K562 (cell line): Measurements from ENCODE around the gene GLMP. TPM values are rescaled to one million over a fixed set of nuclear protein-coding genes. Genes with fewer than 3 reads are reported as not detected.
A peak's percentile ranks its signal among the peaks of the same experiment; 100 is the strongest.

Source experiments
- ATAC-seq: fragments of 200-7000 bp; cut with Tn5 transposase; 3 replicates; pipeline ENCODE4 v1.9.1; 2020; ENCODE audit warnings: moderate library complexity
- BruUV-seq: library from RNA; stranded (reverse); fragments of 400-500 nt; replicated peaks from 2 replicates; lab custom pipeline; 2021; lab: Mats Ljungman, UMichigan
- CTCF ChIA-PET: fragments of 300-600 bp; formaldehyde crosslinking; extraction: SDS; loops from one replicate; lab custom pipeline; 2021; ENCODE audit warnings: low intra/inter-chr PET ratio; lab: Yijun Ruan, JAX
- POLR2A ChIA-PET: fragments of 300-600, 350-650 bp; sonication (Branson Sonifier 250); formaldehyde crosslinking; extraction: SDS; loops from one replicate; lab custom pipeline; 2021; ENCODE audit warnings: antibody characterized with exemption, inconsistent platforms; lab: Yijun Ruan, JAX
- DNase-seq, 4 experiments: peaks; one replicate each; pipeline versions ENCODE4 v3.0.0 to v3.0.0-alpha.2; 2011 to 2018; ENCODE audit warnings: low spot score in 3 of 4, mixed read lengths in 3 of 4; ENCODE audit errors: extremely low read depth in 1 of 4
- FAIRE-seq: peaks from 2 replicates; lab custom pipeline; 2011; peaks lifted over from hg19 to GRCh38; lab: Jason Lieb, UNC
- H2AFZ ChIP-seq: 2 replicates; pipeline ENCODE4 v1.6.0; 2011; ENCODE audit warnings: low read depth, low read length, control low read depth, inconsistent platforms
- H3K27ac ChIP-seq: fragments of 200-600 bp; 3 replicates; pipeline ENCODE4 v1.8.0; 2011; ENCODE audit warnings: low read depth, mild to moderate bottlenecking, control low read depth, inconsistent platforms, low read length, moderate library complexity, mixed read lengths; ENCODE audit errors: extremely low read depth
- H3K27me3 ChIP-seq, 2 experiments: fragments of 300-600 bp in 1 of 2; 2 replicates in 1 of 2; 3 replicates in 1 of 2; pipeline versions ENCODE4 v1.6.0 to v1.8.0; 2011; ENCODE audit warnings: inconsistent platforms in 2 of 2, low read length in 2 of 2, mild to moderate bottlenecking in 1 of 2, mixed read lengths in 1 of 2, moderate library complexity in 1 of 2; ENCODE audit not compliant: control insufficient read depth in 2 of 2, insufficient read depth in 2 of 2
- H3K36me3 ChIP-seq: fragments of 300-600 bp; 3 replicates; pipeline ENCODE4 v1.8.0; 2011; ENCODE audit warnings: mild to moderate bottlenecking, low read length, inconsistent platforms; ENCODE audit not compliant: control insufficient read depth, insufficient read depth
- H3K4me1 ChIP-seq, 2 experiments: fragments of 200-600 bp in 1 of 2; replicated peaks in 1 of 2; 2 replicates in 1 of 2; 3 replicates in 1 of 2; pipeline versions ENCODE4 v1.5.1 to v1.8.0; 2011; ENCODE audit warnings: inconsistent platforms in 2 of 2, low read length in 2 of 2, mild to moderate bottlenecking in 1 of 2, mixed read lengths in 1 of 2, moderate library complexity in 1 of 2; ENCODE audit not compliant: control insufficient read depth in 2 of 2, insufficient read depth in 2 of 2
- H3K4me2 ChIP-seq: 2 replicates; pipeline ENCODE4 v1.6.1; 2011; ENCODE audit warnings: low read length, control low read depth, inconsistent platforms, mixed read lengths; ENCODE audit not compliant: insufficient read depth
- H3K4me3 ChIP-seq: fragments of 200-600 bp; sonication (generic), shearing (Covaris generic); 2 replicates; pipeline ENCODE4 v1.5.1; 2016; ENCODE audit warnings: control low read depth, inconsistent platforms
- H3K79me2 ChIP-seq: fragments of 200-600 bp; 3 replicates; pipeline ENCODE4 v1.8.0; 2011; ENCODE audit warnings: low read length, inconsistent platforms; ENCODE audit not compliant: control insufficient read depth, insufficient read depth
- H3K9ac ChIP-seq, 2 experiments: 2 replicates each; pipeline versions ENCODE4 v1.6.0 to v1.6.1; 2011; ENCODE audit warnings: low read depth in 2 of 2, low read length in 2 of 2, control low read depth in 1 of 2, inconsistent platforms in 1 of 2, mild to moderate bottlenecking in 1 of 2, mixed read lengths in 1 of 2; ENCODE audit not compliant: insufficient read depth in 1 of 2
- H3K9me1 ChIP-seq: one replicate; pipeline ENCODE4 v1.6.0; 2011; ENCODE audit warnings: inconsistent platforms, mild to moderate bottlenecking, low read length, moderate library complexity; ENCODE audit not compliant: control insufficient read depth, insufficient read depth
- H3K9me3 ChIP-seq: replicated peaks from 2 replicates; pipeline ENCODE4 v1.5.1; 2011; ENCODE audit warnings: low read depth, low read length, inconsistent platforms; ENCODE audit not compliant: control insufficient read depth, insufficient read depth
- H4K20me1 ChIP-seq: replicated peaks from 2 replicates; pipeline ENCODE4 v1.6.1; 2011; ENCODE audit warnings: low read length, inconsistent platforms, mixed read lengths; ENCODE audit not compliant: control insufficient read depth, insufficient read depth
- AFF4 ChIP-seq: sonication (generic); formaldehyde crosslinking; IDR thresholded peaks from 2 replicates; pipeline ENCODE4 v1.8.0; 2023; ENCODE audit warnings: mild to moderate bottlenecking, missing genetic modification reagents
- C11orf30 ChIP-seq: fragments of 450-650 bp; IDR thresholded peaks from 2 replicates; pipeline ENCODE4 v1.6.1; 2016; ENCODE audit warnings: low read depth, mild to moderate bottlenecking
- KLF6 ChIP-seq: fragments of 250-450 bp; sonication (Bioruptor Pico); IDR thresholded peaks from 2 replicates; pipeline ENCODE4 v1.4.0; 2020; ENCODE audit warnings: mild to moderate bottlenecking, moderate library complexity, borderline replicate concordance
- MAX ChIP-seq: sonication (generic); formaldehyde crosslinking; IDR thresholded peaks from 2 replicates; pipeline ENCODE4 v1.9.0; 2022; ENCODE audit warnings: mild to moderate bottlenecking, missing genetic modification reagents
- TAF15 ChIP-seq: fragments of 200-400 bp; formaldehyde crosslinking; IDR thresholded peaks from 2 replicates; pipeline ENCODE4 v1.6.1; 2017; ENCODE audit warnings: mild to moderate bottlenecking, low read depth, low read length, moderate library complexity
- ZBTB2 ChIP-seq: fragments of 450-650 bp; IDR thresholded peaks from 2 replicates; pipeline ENCODE4 v1.6.1; 2016; ENCODE audit warnings: antibody characterized with exemption
- ZNF586 ChIP-seq: fragments of 450-650 bp; formaldehyde crosslinking; conservative IDR thresholded peaks from 2 replicates; pipeline ENCODE4 v1.4.0; 2020; ENCODE audit warnings: mild to moderate bottlenecking, moderate library complexity
- WGBS: fragments of 100-300 bp; shearing (Covaris generic); methylation state at CpG from one replicate; pipeline ENCODE4 v1.1.6; 2016; ENCODE audit warnings: low coverage, mixed read lengths; ENCODE audit not compliant: insufficient coverage; ENCODE audit errors: missing lambda C conversion rate; 5-methylcytosine and 5-hydroxymethylcytosine counted together
- in situ Hi-C: fragments of 300-500 bp; cut with MboI; formaldehyde crosslinking; loops from 4 replicates; pipeline ENCODE4 v1.15.0; 2018; ENCODE audit warnings: inconsistent platforms, mixed read lengths
- intact Hi-C: fragments of 100-400 bp; cut with micrococcal nuclease; formaldehyde crosslinking; loops from 2 replicates; pipeline ENCODE4 v1.14.2; 2022
- polyA plus RNA-seq, 8 experiments: library from polyadenylated mRNA; depleted of rRNA in 4 of 8; stranded (reverse) in 5 of 8; unstranded in 3 of 8; fragments of >200 nt; fragmentation: Nextera tagmentation in 2 of 8; fragmentation: Illumina TruSeq in 1 of 8; extraction: Ambion mirVana in 2 of 8; extraction: Trizol in 1 of 8; gene quantifications; 2 replicates each; pipeline versions ENCODE4 v1.2.1 to v1.2.3, GENCODE V29; 2011 to 2014; ENCODE audit warnings: inconsistent platforms in 1 of 8, missing spikeins in 1 of 8
- total RNA-seq, 7 experiments: library from RNA; depleted of rRNA in 6 of 7; stranded (reverse); fragments of >200 nt in 6 of 7; fragmentation: Illumina TruSeq in 2 of 7; extraction: Trizol in 2 of 7; gene quantifications; 2 replicates each; pipeline versions ENCODE4 v1.2.1 to v1.2.3, GENCODE V29; 2011 to 2021; ENCODE audit warnings: low replicate concordance in 1 of 7
- TF ChIP-seq, protein P1 (sequence below): fragments of 450-650 bp; formaldehyde crosslinking; IDR thresholded peaks from 2 replicates; pipeline ENCODE4 v1.4.0; 2020; ENCODE audit warnings: mild to moderate bottlenecking, mixed read lengths

The GLMP gene
- total and polyA plus RNA-seq, 9 of the 15 experiments (the other 6 are each of a cell fraction or from before 2014, with no cell fraction given), result 8.3 to 28.2 (median 22.4) TPM

DNA sequence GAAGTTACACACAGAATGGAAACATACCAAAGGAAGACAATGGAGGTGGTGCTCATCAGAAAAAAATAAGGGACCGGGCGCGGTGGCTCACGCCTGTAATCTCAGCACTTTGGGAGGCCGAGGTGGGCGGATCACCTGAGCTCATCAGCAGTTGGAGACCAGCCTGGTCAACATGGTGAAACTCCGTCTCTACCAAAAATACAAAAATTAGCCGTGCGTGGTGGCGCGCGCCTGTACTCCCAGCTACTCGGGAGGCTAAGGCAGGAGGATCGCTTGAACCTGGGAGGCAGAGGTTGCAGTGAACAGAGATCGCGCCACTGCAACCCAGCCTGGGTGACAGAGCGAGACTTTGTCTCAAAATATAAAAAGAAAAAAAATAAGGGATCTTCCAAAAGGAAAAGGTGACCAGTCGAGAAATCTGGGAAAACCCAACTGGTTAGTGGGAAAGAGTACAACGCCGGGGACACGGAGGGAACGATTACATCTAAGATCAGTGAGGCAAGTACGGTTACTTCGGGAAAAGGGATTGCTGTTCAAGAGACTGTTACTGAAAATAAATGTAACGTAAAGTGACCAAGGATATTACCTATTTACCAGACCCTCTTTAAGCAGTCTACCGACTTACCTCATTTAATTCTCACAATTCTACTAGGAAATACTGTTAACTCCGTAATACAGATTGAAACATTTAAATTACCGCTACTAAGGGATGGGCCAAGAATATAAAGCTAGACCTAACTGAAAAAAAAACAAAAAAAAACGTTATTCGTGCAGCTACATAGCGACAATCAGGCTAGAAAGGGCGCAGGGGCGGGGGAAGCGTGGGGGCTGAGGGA, 41.8 kb upstream of the GLMP start:
- Histone ChIP-seq H3K36me3 (peaks cover 46% of the 10 kb centered on the region), H3K4me1 (peaks cover 0 to 9% of the 10 kb centered on the region in 2 experiments; a peak in 3 of 5 replicates), H3K27ac (peak overlapping the region; percentile 86), H3K4me2 (peak overlapping the region; percentile 90), H3K9me1 (no peaks in the 10 kb centered on the region), H3K27me3 (no peaks in the 10 kb centered on the region), H3K79me2 (peaks cover 59% of the 10 kb centered on the region), H3K9ac (peak overlapping the region; percentile 91 to 96), H4K20me1 (peaks cover 20% of the 10 kb centered on the region), H3K9me3 (no peaks in the 10 kb centered on the region), H3K4me3 (peak overlapping the region; percentile 63), H2AFZ (peak overlapping the region; percentile 89)
- intact Hi-C loops (loop anchor here (5.0 kb wide), 1 partner anchor 165 kb away; the partner anchor contains the start of gene MEF2D), in situ Hi-C loops (no loop called here)
- no peak for FAIRE-seq
- ChIA-PET CTCF (interaction anchor here (0.6 kb wide), 1 partner anchor 108 kb away, joined by 3 read pairs; no protein-coding TSS in a partner anchor), POLR2A (interaction anchor here (0.6 to 1.2 kb wide), 9 partner anchors 15 to 105 kb away, joined by 3 to 5 read pairs (median 3); no protein-coding TSS in a partner anchor)
- TSS peak; percentile 43 for BruUV-seq
- WGBS, result 0% methylated on average over 34 of the region's 34 CpGs
- DNase-seq, result peak in 2 of 4 experiments; percentile 29 to 36
- ATAC-seq, result peak; percentile 23
- TF ChIP-seq AFF4, result no peak
- TF ChIP-seq ZNF586 (CRISPR knock-in tag), result no peak
- TF ChIP-seq C11orf30, result no peak
- TF ChIP-seq KLF6 (CRISPR knock-in tag), result no peak
- no peak for TF ChIP-seq MAX (CRISPR knock-in tag)
- no peak for TF ChIP-seq TAF15
- no peak; the same call in 1 of the 2 replicates for TF ChIP-seq ZBTB2
- TF ChIP-seq, protein P1, sequence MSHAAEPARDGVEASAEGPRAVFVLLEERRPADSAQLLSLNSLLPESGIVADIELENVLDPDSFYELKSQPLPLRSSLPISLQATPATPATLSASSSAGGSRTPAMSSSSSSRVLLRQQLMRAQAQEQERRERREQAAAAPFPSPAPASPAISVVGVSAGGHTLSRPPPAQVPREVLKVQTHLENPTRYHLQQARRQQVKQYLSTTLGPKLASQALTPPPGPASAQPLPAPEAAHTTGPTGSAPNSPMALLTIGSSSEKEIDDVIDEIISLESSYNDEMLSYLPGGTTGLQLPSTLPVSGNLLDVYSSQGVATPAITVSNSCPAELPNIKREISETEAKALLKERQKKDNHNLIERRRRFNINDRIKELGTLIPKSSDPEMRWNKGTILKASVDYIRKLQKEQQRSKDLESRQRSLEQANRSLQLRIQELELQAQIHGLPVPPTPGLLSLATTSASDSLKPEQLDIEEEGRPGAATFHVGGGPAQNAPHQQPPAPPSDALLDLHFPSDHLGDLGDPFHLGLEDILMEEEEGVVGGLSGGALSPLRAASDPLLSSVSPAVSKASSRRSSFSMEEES (CRISPR knock-in tag), result no peak
